Activated CD4-positive, CD25-positive, alpha-beta regulatory T cell treated with anti-CD3 and anti-CD28 coated beads, Interleukin-2, amount 50 U/mL, for 16 hours (primary cell): ENCODE results near the gene EXOC5.

Source experiments
- DNase-seq: peaks from one replicate; pipeline ENCODE4 v3.0.0-alpha.2; 2020; ENCODE audit warnings: low read depth, low spot score

EXOC5 gene

GRCh38 chr14:57268161-57269069 is at the start of gene EXOC5, which contains the start of gene AP5M1:
TSS of gene EXOC5 (minus strand) at chr14:57268905. CDS start at chr14:57268648, 257 bp downstream.
TSS of gene AP5M1 (plus strand) at chr14:57268971. CDS start at chr14:57269315, 344 bp downstream.
- DNase-seq, result peak; percentile 82

GRCh38 chr14:57317248-57317833 is 48.6 kb upstream of the EXOC5 start:
- peak; percentile 63 for DNase-seq

GRCh38 chr14:57314396-57315089 is 45.8 kb upstream of the EXOC5 start:
- DNase-seq, result no peak

GRCh38 chr14:57302883-57303282 is 34.2 kb upstream of the EXOC5 start:
- DNase-seq, result no peak

- no peak for DNase-seq
These were observed 30.8 kb upstream of the EXOC5 start for GRCh38 chr14:57299511-57299910.

- no peak for DNase-seq
These were observed 29.1 kb upstream of the EXOC5 start for GRCh38 chr14:57297852-57298251.

- no peak for DNase-seq
These were observed 26.5 kb upstream of the EXOC5 start for GRCh38 chr14:57295239-57295638.

- no peak for DNase-seq
These were observed 25.4 kb upstream of the EXOC5 start for GRCh38 chr14:57293866-57294837.

- no peak for DNase-seq
These were observed 23.3 kb upstream of the EXOC5 start for GRCh38 chr14:57291692-57292647.

GRCh38 chr14:57290751-57291150 is 22.0 kb upstream of the EXOC5 start:
- DNase-seq, result no peak

GRCh38 chr14:57287745-57288144 is 19.0 kb upstream of the EXOC5 start:
- no peak for DNase-seq

GRCh38 chr14:57277062-57277461 is 8.4 kb upstream of the EXOC5 start:
- DNase-seq, result no peak

- no peak for DNase-seq
These were observed 6.4 kb upstream of the EXOC5 start for GRCh38 chr14:57275023-57275664.

- no peak for DNase-seq
These were observed 5.8 kb upstream of the EXOC5 start for GRCh38 chr14:57274551-57274950.

GRCh38 chr14:57273236-57273635 is 4.5 kb upstream of the EXOC5 start:
- no peak for DNase-seq

- DNase-seq, result no peak
These were observed 2.6 kb downstream of the EXOC5 start for GRCh38 chr14:57266065-57266464.

- DNase-seq, result no peak
These were observed 6.6 kb downstream of the EXOC5 start for GRCh38 chr14:57262117-57262516.

- no peak for DNase-seq
These were observed 7.1 kb downstream of the EXOC5 start for GRCh38 chr14:57261604-57262003.

GRCh38 chr14:57259672-57260071 is 9.0 kb downstream of the EXOC5 start:
- DNase-seq, result no peak
